Loucy (cell line): ENCODE data around the gene NPFFR1.

Experiments
- H2AFZ ChIP-seq: fragments of 200-600 bp; sonication (generic); 2 replicates; pipeline ENCODE4 v1.6.0; 2016; ENCODE audit warnings: antibody characterized with exemption, mild to moderate bottlenecking, low read length, moderate library complexity
- H3F3A ChIP-seq: fragments of 200-600 bp; 2 replicates; pipeline ENCODE4 v1.6.0; 2016; ENCODE audit warnings: antibody characterized with exemption, low read depth, mild to moderate bottlenecking
- H3K27me3 ChIP-seq: fragments of 200-600 bp; sonication (generic); 2 replicates; pipeline ENCODE4 v1.6.1; 2014; ENCODE audit warnings: low read length, mild to moderate bottlenecking; ENCODE audit not compliant: insufficient read depth, poor library complexity, severe bottlenecking
- H3K36me3 ChIP-seq: fragments of 200-600 bp; sonication (generic); 2 replicates; pipeline ENCODE4 v1.6.1; 2016; ENCODE audit warnings: low read length; ENCODE audit not compliant: insufficient read depth
- H3K4me1 ChIP-seq: fragments of 200-600 bp; sonication (generic); 2 replicates; pipeline ENCODE4 v1.5.1; 2014; ENCODE audit warnings: low read length, mild to moderate bottlenecking; ENCODE audit not compliant: insufficient read depth, poor library complexity, severe bottlenecking
- H3K4me2 ChIP-seq: fragments of 200-600 bp; sonication (generic); 2 replicates; pipeline ENCODE4 v1.6.0; 2014; ENCODE audit warnings: antibody characterized with exemption, low read length, low read depth, mild to moderate bottlenecking; ENCODE audit not compliant: poor library complexity, severe bottlenecking
- H3K4me3 ChIP-seq: fragments of 200-600 bp; sonication (generic); 2 replicates; pipeline ENCODE4 v1.5.1; 2014; ENCODE audit warnings: low read length, mild to moderate bottlenecking, mixed read lengths; ENCODE audit not compliant: poor library complexity, severe bottlenecking
- H3K79me2 ChIP-seq: fragments of 200-600 bp; sonication (generic); 2 replicates; pipeline ENCODE4 v1.6.1; 2014; ENCODE audit warnings: low read length; ENCODE audit not compliant: insufficient read depth
- H3K9ac ChIP-seq: fragments of 200-600 bp; sonication (generic); 2 replicates; pipeline ENCODE4 v1.6.0; 2014; ENCODE audit warnings: mild to moderate bottlenecking, low read depth, low read length, moderate library complexity; ENCODE audit not compliant: poor library complexity, severe bottlenecking
- H3K9me2 ChIP-seq: fragments of 200-600 bp; sonication (generic); replicated peaks from 2 replicates; pipeline ENCODE4 v1.6.1; 2016; ENCODE audit warnings: low read depth, low read length, mixed read lengths
- H3K9me3 ChIP-seq: fragments of 200-600 bp; sonication (generic); 2 replicates; pipeline ENCODE4 v1.6.1; 2014; ENCODE audit warnings: mild to moderate bottlenecking, antibody characterized with exemption, low read length, low read depth; ENCODE audit not compliant: insufficient read depth
- H4K20me1 ChIP-seq: fragments of 200-600 bp; sonication (generic); 2 replicates; pipeline ENCODE4 v1.6.0; 2014; ENCODE audit warnings: antibody characterized with exemption, low read length, mild to moderate bottlenecking; ENCODE audit not compliant: insufficient read depth, poor library complexity, severe bottlenecking
- CTCF ChIP-seq: fragments of 200-600 bp; sonication (generic); conservative IDR thresholded peaks from 2 replicates; pipeline ENCODE4 v1.5.1; 2014; ENCODE audit warnings: mild to moderate bottlenecking, antibody characterized with exemption, low read length
- EZH2phosphoT487 ChIP-seq: fragments of 200-600 bp; IDR thresholded peaks from 2 replicates; pipeline ENCODE4 v1.6.1; 2018; ENCODE audit warnings: antibody characterized with exemption, mild to moderate bottlenecking, moderate library complexity, borderline replicate concordance

Gene NPFFR1

GRCh38 chr10:70255329-70256299 lies 28.2 kb downstream of the NPFFR1 start:
- Histone ChIP-seq H3K4me3 (no peak overlapping the region), H3K4me1 (no peaks in the 10 kb centered on the region), H3K9me2 (no peaks in the 10 kb centered on the region), H2AFZ (no peak overlapping the region), H3K4me2 (no peak overlapping the region), H3K36me3 (no peaks in the 10 kb centered on the region), H3K9ac (no peak overlapping the region), H4K20me1 (no peaks in the 10 kb centered on the region), H3F3A (no peaks in the 10 kb centered on the region), H3K79me2 (no peaks in the 10 kb centered on the region), H3K9me3 (no peaks in the 10 kb centered on the region), H3K27me3 (no peaks in the 10 kb centered on the region)
- TF ChIP-seq CTCF = no peak
- TF ChIP-seq EZH2phosphoT487 = no peak

- TF ChIP-seq EZH2phosphoT487 (no peak), CTCF (no peak)
- Histone ChIP-seq H3F3A (no peaks in the 10 kb centered on the region), H3K4me3 (no peak overlapping the region), H3K4me1 (no peaks in the 10 kb centered on the region), H3K36me3 (no peaks in the 10 kb centered on the region), H3K9ac (no peak overlapping the region), H3K9me2 (no peaks in the 10 kb centered on the region), H3K4me2 (no peak overlapping the region), H2AFZ (no peak overlapping the region), H4K20me1 (no peaks in the 10 kb centered on the region), H3K27me3 (no peaks in the 10 kb centered on the region), H3K9me3 (no peaks in the 10 kb centered on the region), H3K79me2 (no peaks in the 10 kb centered on the region)
Measured at GRCh38 chr10:70254778-70255328, 29.0 kb downstream of the NPFFR1 start.

- Histone ChIP-seq H3K36me3 (no peaks in the 10 kb centered on the region), H3K4me3 (no peak overlapping the region), H2AFZ (no peak overlapping the region), H4K20me1 (no peaks in the 10 kb centered on the region), H3F3A (no peaks in the 10 kb centered on the region), H3K9me2 (no peaks in the 10 kb centered on the region), H3K4me1 (no peaks in the 10 kb centered on the region), H3K27me3 (no peaks in the 10 kb centered on the region), H3K79me2 (no peaks in the 10 kb centered on the region), H3K9me3 (no peaks in the 10 kb centered on the region), H3K9ac (no peak overlapping the region), H3K4me2 (no peak overlapping the region)
- TF ChIP-seq CTCF (no peak), EZH2phosphoT487 (no peak)
Measured at GRCh38 chr10:70253878-70254765, 29.7 kb downstream of the NPFFR1 start.
